ENCODE measurements around the gene NKD1.

The NKD1 gene

DNA sequence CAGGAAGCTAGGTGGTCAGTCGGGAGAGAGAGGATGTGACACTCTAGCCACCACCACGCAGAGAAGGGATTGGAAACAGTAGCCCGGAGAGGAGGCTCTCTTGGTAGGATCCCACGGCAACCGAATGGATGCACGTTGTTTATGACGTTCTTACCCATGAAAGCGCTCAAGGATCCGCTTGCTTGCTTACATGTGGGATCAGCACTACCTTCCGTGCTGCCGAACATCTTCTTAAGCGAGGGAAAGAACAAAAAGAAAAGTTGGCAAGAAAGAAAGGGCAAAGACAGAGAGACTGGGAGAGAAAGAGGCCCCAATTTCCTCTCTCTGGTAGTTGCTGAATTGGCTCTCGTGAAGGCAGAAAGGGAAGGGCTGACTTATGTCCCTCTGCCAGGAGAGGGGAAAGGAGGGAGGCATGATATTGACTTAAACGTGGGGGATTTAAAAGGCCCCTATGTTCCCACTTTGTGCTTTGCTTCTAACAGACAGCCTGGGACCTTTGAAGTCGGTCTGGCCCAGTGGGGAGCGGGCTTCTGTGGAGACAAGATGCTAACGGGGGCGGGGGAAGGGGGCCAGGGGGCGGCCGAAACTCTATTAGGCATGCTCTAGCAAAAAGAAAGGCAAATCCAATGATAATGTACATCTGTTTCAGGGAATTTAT lies 97.5 kb downstream of the NKD1 start:
- no peak for DNase-seq (ENCODE audit: low read depth in 2 of 2)

DNA sequence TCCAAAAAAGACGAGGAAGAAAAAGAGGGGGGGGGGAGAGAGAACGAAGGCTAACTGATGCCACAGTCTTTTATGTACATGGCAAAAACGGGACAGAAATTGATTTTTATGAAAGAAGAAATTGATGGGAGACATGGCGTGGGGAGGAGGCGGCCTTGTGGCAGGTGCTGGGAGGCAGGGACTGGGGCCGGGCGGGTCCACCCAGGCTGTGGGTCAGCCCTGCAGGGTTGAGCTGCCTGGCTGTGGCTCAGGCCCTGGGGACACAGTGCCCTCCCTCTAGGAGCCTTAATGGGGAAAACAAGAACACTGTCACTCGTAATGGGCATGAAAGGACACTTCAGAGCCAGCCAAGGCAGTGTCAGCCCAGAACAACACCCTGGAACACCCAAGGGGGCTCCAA lies 98.1 kb downstream of the NKD1 start:
- no peak for DNase-seq (ENCODE audit: low read depth in 2 of 2)

- DNase-seq (ENCODE audit: low read depth in 2 of 2): no peak
Observed at GRCh38 chr16:50651835-50652438, 103.7 kb downstream of the NKD1 start.

- DNase-seq (ENCODE audit: low read depth in 2 of 2): no peak
Observed at GRCh38 chr16:50652836-50653425, 104.7 kb downstream of the NKD1 start.

GRCh38 chr16:50653633-50654519 lies 105.7 kb downstream of the NKD1 start:
- no peak for DNase-seq (ENCODE audit: low read depth in 2 of 2)

GRCh38 chr16:50655558-50656055 lies 107.4 kb downstream of the NKD1 start:
- no peak for DNase-seq (ENCODE audit: low read depth in 2 of 2)

- no peak for DNase-seq (ENCODE audit: low read depth in 2 of 2)
Observed at GRCh38 chr16:50657241-50657640, 109.0 kb downstream of the NKD1 start.

DNA sequence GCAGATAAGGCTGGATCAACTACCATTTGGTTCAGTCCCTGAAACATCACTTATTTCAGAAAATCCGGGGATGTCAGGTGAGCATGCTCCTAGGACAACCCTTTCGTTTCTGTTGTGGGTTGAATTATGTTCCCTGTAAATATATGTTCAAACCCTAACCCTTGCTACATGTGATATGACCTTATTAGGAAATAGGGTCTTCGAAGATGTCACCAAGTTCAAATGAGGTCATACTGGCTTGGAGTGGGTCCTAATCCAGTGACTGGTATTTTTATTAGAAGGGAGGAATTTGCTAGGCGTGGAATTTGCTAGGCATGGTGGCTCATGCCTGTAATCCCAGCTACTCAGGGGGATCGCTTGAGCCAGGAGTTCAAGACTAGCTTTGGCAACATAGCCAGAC lies 111.6 kb downstream of the NKD1 start:
- no peak for DNase-seq (ENCODE audit: low read depth in 2 of 2)

GRCh38 chr16:50662306-50662940 lies 114.2 kb downstream of the NKD1 start:
- no peak for DNase-seq (ENCODE audit: low read depth in 2 of 2)

GRCh38 chr16:50664270-50664669 lies 116.1 kb downstream of the NKD1 start:
- DNase-seq (ENCODE audit: low read depth in 2 of 2): no peak

- DNase-seq (ENCODE audit: low read depth in 2 of 2): peak; percentile 61 to 70
Observed at GRCh38 chr16:50665128-50665878, 117.1 kb downstream of the NKD1 start.

DNA sequence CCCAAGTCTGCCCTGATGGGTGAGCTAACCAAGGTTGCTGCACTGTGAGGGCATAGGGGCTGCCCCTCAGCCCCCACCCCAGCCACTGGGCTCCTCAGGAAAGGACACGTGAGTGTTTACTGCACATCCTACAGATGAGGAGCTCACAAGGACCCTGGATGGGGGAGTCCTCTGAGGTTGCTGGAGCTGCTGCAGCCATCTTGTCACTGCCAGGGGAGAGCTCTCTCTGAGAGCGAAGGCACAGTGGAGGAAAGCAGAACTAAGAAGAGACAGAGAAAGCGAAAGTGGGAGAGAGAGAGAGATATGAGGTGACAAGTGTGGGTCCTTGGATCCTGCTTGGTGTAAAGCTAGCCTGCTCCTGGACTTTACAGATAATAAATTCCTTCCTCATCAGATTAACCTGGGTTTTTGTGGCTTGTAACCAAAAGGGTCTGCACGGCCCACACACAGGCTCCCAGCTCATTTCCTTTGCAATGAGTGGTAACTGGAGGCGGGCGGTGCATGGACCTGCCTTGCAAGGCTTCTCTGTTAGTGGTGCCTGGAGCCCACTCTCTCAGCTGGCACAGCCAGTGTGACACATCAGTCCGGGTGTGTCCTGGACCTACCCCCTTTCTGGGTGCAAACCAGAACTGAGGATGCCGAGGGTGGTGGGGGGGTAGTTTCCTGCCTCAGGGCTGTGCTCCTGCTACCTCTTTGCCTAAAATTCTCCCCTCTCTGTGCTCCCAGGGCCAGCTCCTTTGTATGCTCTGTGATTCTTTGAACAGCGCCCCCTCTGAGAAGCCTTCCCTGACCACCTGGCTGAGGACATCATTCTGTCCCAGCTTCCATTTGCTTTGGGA lies 118.7 kb downstream of the NKD1 start:
- peak in 1 of 2 donors; percentile 48 for DNase-seq (ENCODE audit: low read depth in 2 of 2)

- DNase-seq (ENCODE audit: low read depth in 2 of 2): no peak
Observed at GRCh38 chr16:50667497-50668367, 119.5 kb downstream of the NKD1 start.

- no peak for DNase-seq (ENCODE audit: low read depth in 2 of 2)
Observed at GRCh38 chr16:50668368-50669008, 120.3 kb downstream of the NKD1 start.

- no peak for DNase-seq (ENCODE audit: low read depth in 2 of 2)
Observed at GRCh38 chr16:50669741-50670140, 121.5 kb downstream of the NKD1 start.

DNA sequence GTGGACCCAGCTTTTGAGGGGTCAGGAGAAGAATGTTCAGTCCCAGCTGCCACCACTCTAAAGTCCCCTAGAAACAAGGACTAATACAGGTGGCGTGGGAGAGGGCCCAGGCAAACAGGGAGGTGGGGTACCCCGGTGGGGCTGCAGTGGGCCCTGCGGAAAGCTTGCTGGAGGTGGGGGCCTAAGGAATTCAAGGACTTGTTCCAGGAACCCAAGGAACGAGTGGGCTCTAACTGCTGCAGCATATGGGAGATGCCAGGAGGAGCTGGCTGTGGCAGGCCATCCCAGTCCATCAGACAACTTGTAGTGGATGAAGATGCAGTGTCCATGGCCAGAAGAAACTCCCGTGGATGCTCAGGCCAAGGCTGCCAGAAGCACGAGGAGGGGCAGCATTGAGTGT lies 122.3 kb downstream of the NKD1 start:
- no peak for DNase-seq (ENCODE audit: low read depth in 2 of 2)

DNA sequence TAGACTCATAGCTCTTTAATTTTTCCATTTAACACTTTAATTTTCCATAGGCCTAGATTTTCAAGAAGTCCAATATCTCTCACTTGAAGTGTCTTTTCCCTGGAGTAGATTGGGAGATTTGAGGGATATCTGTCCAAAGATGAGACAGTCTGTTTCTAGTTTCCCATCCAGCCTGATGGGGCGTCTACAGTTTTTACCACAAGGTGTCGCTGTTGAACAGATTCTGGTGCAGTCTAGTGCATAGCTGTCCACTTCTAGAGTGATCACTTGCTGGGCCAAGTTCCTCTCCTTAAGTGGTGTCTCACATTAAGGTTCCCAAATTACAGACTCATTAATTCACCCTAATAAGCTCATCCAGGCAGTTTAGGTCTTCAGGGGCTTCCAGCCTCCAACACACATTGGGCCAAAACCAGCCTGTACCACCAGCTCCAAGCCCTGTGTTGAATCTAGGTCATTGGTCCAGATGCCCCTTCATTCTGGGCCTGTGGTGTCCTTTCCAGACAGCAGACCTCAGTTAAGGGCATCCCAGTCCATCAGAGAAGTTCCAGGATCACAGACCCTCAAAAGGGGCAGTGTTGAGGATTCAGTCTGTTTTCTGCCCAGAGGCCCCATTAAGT lies 123.6 kb downstream of the NKD1 start:
- no peak for DNase-seq (ENCODE audit: low read depth in 2 of 2)
